B cell (primary cell): Measurements from ENCODE around the gene RIPOR3. TPM values are rescaled to one million over a fixed set of nuclear protein-coding genes. Genes with fewer than 3 reads are reported as not detected.

ENCODE experiments used
- ATAC-seq: fragments of 200-7000 bp; cut with Tn5 transposase; one replicate; pipeline ENCODE4 v1.10.0; 2021; ENCODE audit warnings: low read depth, mild to moderate bottlenecking, moderate number of reproducible peaks, moderate library complexity
- CTCF ChIA-PET: fragments of 350-600 bp; sonication (Branson Sonifier 250); formaldehyde crosslinking; loops from one replicate; lab custom pipeline; 2021; ENCODE audit warnings: antibody characterized with exemption, inconsistent platforms; lab: Charles Lee
- POLR2A ChIA-PET: fragments of 350-600 bp; sonication (Branson Sonifier 250); formaldehyde crosslinking; loops from one replicate; lab custom pipeline; 2021; ENCODE audit warnings: antibody characterized with exemption; lab: Charles Lee
- DNase-seq: peaks from one replicate; pipeline ENCODE4 v3.0.0; 2013
- H2AFZ ChIP-seq: 2 replicates; pipeline ENCODE4 v1.6.1; 2012; ENCODE audit warnings: mild to moderate bottlenecking, low read depth, low read length; ENCODE audit not compliant: insufficient read depth, poor library complexity, severe bottlenecking
- H3K27ac ChIP-seq, 2 donors: 1 replicate in 1 of 2; 2 replicates in 1 of 2; pipeline ENCODE4 v1.5.1; 2012 to 2013; ENCODE audit warnings: low read length in 2 of 2, mild to moderate bottlenecking in 2 of 2, moderate library complexity in 1 of 2
- H3K27me3 ChIP-seq, 4 experiments: fragments of 200-600 bp in 1 of 4; sonication (generic) in 1 of 4; replicated peaks in 1 of 4; 1 replicate in 2 of 4; 2 replicates in 2 of 4; pipeline versions ENCODE4 v1.6.1 to v1.7.0; 2013 to 2016; ENCODE audit warnings: low read length in 3 of 4, mild to moderate bottlenecking in 2 of 4, mixed read lengths in 1 of 4, moderate library complexity in 1 of 4; ENCODE audit not compliant: insufficient read depth in 4 of 4, control insufficient read depth in 3 of 4; ENCODE audit errors: control extremely low read depth in 1 of 4
- H3K36me3 ChIP-seq, 2 experiments: replicated peaks in 1 of 2; 1 replicate in 1 of 2; 2 replicates in 1 of 2; pipeline versions ENCODE4 v1.6.1 to v1.7.1; 2013; ENCODE audit warnings: low read length in 1 of 2; ENCODE audit not compliant: insufficient read depth in 2 of 2, control insufficient read depth in 1 of 2; ENCODE audit errors: control extremely low read depth in 1 of 2, extremely low read depth in 1 of 2
- H3K4me1 ChIP-seq, 2 donors: fragments of 200-600 bp in 1 of 2; sonication (generic) in 1 of 2; 1 replicate in 1 of 2; 2 replicates in 1 of 2; pipeline versions ENCODE4 v1.5.1 to v1.6.1; 2013 to 2017; ENCODE audit warnings: low read length in 2 of 2; ENCODE audit not compliant: control insufficient read depth in 2 of 2, insufficient read depth in 2 of 2
- H3K4me2 ChIP-seq: replicated peaks from 2 replicates; pipeline ENCODE3; 2012; ENCODE audit warnings: mild to moderate bottlenecking, low read depth, low read length; ENCODE audit not compliant: poor library complexity, severe bottlenecking
- H3K4me3 ChIP-seq, 5 experiments: fragments of 200-600 bp in 1 of 5; sonication (generic) in 1 of 5; 1 replicate in 3 of 5; 2 replicates in 2 of 5; pipeline versions ENCODE4 v1.5.1 to v1.7.0; 2011 to 2016; ENCODE audit warnings: low read length in 4 of 5, mild to moderate bottlenecking in 4 of 5, low read depth in 2 of 5, control low read depth in 1 of 5, moderate library complexity in 1 of 5; ENCODE audit not compliant: insufficient read depth in 1 of 5; ENCODE audit errors: control extremely low read depth in 1 of 5, extremely low read depth in 1 of 5
- H3K79me2 ChIP-seq: fragments of 200-600 bp; sonication (generic); one replicate; pipeline ENCODE4 v1.6.0; 2016; ENCODE audit warnings: low read length; ENCODE audit not compliant: control insufficient read depth, insufficient read depth
- H3K9ac ChIP-seq: fragments of 200-600 bp; sonication (generic); 2 replicates; pipeline ENCODE4 v1.6.1; 2017; ENCODE audit warnings: mild to moderate bottlenecking, low read length, moderate library complexity
- H3K9me3 ChIP-seq, 3 donors: one replicate each; pipeline versions ENCODE4 v1.6.1 to v1.7.1; 2013; ENCODE audit warnings: low read length in 2 of 3; ENCODE audit not compliant: control insufficient read depth in 2 of 3, insufficient read depth in 1 of 3; ENCODE audit errors: control extremely low read depth in 1 of 3
- H4K20me1 ChIP-seq: 2 replicates; pipeline ENCODE4 v1.6.0; 2012; ENCODE audit warnings: mild to moderate bottlenecking, low read length; ENCODE audit not compliant: insufficient read depth, control insufficient read depth, poor library complexity, severe bottlenecking
- H3K27ac Mint-ChIP-seq: one replicate; pipeline ENCODE4 v1.8.0; 2021; ENCODE audit warnings: mixed read lengths
- H3K27me3 Mint-ChIP-seq: one replicate; pipeline ENCODE4 v1.8.0; 2021; ENCODE audit warnings: mixed read lengths
- H3K4me1 Mint-ChIP-seq: one replicate; pipeline ENCODE4 v1.8.0; 2021; ENCODE audit warnings: mixed read lengths
- H3K4me3 Mint-ChIP-seq: one replicate; pipeline ENCODE4 v1.8.0; 2021; ENCODE audit warnings: mixed read lengths
- H3K9me3 Mint-ChIP-seq: one replicate; pipeline ENCODE4 v1.8.0; 2022; ENCODE audit warnings: mixed read lengths; ENCODE audit not compliant: insufficient read depth
- CTCF ChIP-seq: fragments of 200-600 bp; IDR thresholded peaks from one replicate; pipeline ENCODE4 v1.8.0; 2022; ENCODE audit warnings: antibody characterized with exemption, mild to moderate bottlenecking
- EZH2 ChIP-seq: IDR thresholded peaks from 2 replicates; pipeline ENCODE4 v1.6.1; 2012; ENCODE audit warnings: borderline replicate concordance, low read depth, mild to moderate bottlenecking, moderate library complexity, low read length; ENCODE audit not compliant: insufficient read depth, poor library complexity, severe bottlenecking
- WGBS: methylation state at CpG from one replicate; pipeline ENCODE4 v1.1.5; 2013; ENCODE audit warnings: missing lambda C conversion rate; ENCODE audit not compliant: insufficient coverage; 5-methylcytosine and 5-hydroxymethylcytosine counted together
- intact Hi-C: fragments of 100-400 bp; cut with micrococcal nuclease; formaldehyde crosslinking; loops from one replicate; pipeline ENCODE4 v1.10.0; 2022
- polyA plus RNA-seq: library from polyadenylated mRNA; depleted of rRNA; stranded (reverse); fragments of >200 nt; gene quantifications from 2 replicates; pipeline ENCODE4 v1.2.3, GENCODE V29; 2012
- total RNA-seq, 2 donors: library from RNA; stranded (reverse); fragments of 120-200 nt in 1 of 2; gene quantifications; 1 replicate in 1 of 2; 2 replicates in 1 of 2; pipeline versions ENCODE4 v1.2.3 to v1.2.4, GENCODE V29; 2013 to 2022

The RIPOR3 gene
- total and polyA plus RNA-seq, 2 donors (not counting 1 experiment from before 2014, with no cell fraction given) = 0.09 to 0.27 TPM

GRCh38 chr20:50618537-50618936, 72.8 kb downstream of the RIPOR3 start:
- no peak overlapping the region for H3K4me2 ChIP-seq

GRCh38 chr20:50617022-50617421, 74.3 kb downstream of the RIPOR3 start:
- H3K4me3 Mint-ChIP-seq = no peak overlapping the region
- CTCF ChIA-PET = no interaction called here
- Histone ChIP-seq H3K9me3 (peaks cover 0 to 19% (median 0%) of the 10 kb centered on the region in 3 donors), H3K79me2 (no peaks in the 10 kb centered on the region), H3K4me1 (no peaks in the 10 kb centered on the region), H3K36me3 (no peaks in the 10 kb centered on the region), H4K20me1 (no peaks in the 10 kb centered on the region), H3K27me3 (no peaks in the 10 kb centered on the region), H3K4me3 (no peak overlapping the region), H3K9ac (no peak overlapping the region), H3K4me2 (no peak overlapping the region), H3K27ac (no peak overlapping the region), H2AFZ (no peak overlapping the region)
- 79% methylated on average over 5 of the region's 5 CpGs for WGBS
- peaks cover 3% of the 10 kb centered on the region for H3K9me3 Mint-ChIP-seq
- TF ChIP-seq CTCF (no peak), EZH2 (no peak)
- POLR2A ChIA-PET = no interaction called here
- intact Hi-C loops = no loop called here
- ATAC-seq (no peak), DNase-seq (no peak)
- no peak overlapping the region for H3K27ac Mint-ChIP-seq
- no peaks in the 10 kb centered on the region for H3K27me3 Mint-ChIP-seq
- H3K4me1 Mint-ChIP-seq = no peaks in the 10 kb centered on the region

More at GRCh38 chr20:50618537-50618936, 72.8 kb downstream of the RIPOR3 start:
- Histone ChIP-seq H3K9ac (no peak overlapping the region), H3K27ac (no peak overlapping the region), H3K36me3 (no peaks in the 10 kb centered on the region), H3K9me3 (peaks cover 0 to 19% (median 0%) of the 10 kb centered on the region in 3 donors), H4K20me1 (no peaks in the 10 kb centered on the region), H3K4me3 (no peak overlapping the region), H2AFZ (no peak overlapping the region), H3K79me2 (no peaks in the 10 kb centered on the region), H3K27me3 (no peaks in the 10 kb centered on the region), H3K4me1 (no peaks in the 10 kb centered on the region)
- no peak for DNase-seq
- Mint-ChIP-seq H3K9me3 (peaks cover 3% of the 10 kb centered on the region), H3K27ac (no peak overlapping the region), H3K27me3 (no peaks in the 10 kb centered on the region), H3K4me1 (no peaks in the 10 kb centered on the region), H3K4me3 (no peak overlapping the region)
- TF ChIP-seq CTCF = no peak
- no peak for TF ChIP-seq EZH2
- WGBS = no CpG with 5 or more reads among the region's 1 CpG
- no peak for ATAC-seq
- CTCF ChIA-PET = no interaction called here
- POLR2A ChIA-PET = no interaction called here
- intact Hi-C loops = no loop called here
